Keratinocyte (primary cell): ENCODE measurements around the gene TNFAIP3.

Experiments used
- CTCF ChIP-seq, 3 experiments: IDR thresholded peaks in 1 of 3; conservative IDR thresholded peaks in 1 of 3; optimal IDR thresholded peaks in 1 of 3; 2 replicates in 2 of 3; 3 replicates in 1 of 3; pipeline versions ENCODE3 to v1.5.1; 2011; ENCODE audit warnings: low read length in 3 of 3, mild to moderate bottlenecking in 3 of 3, moderate library complexity in 2 of 3, control low read depth in 1 of 3, inconsistent platforms in 1 of 3; ENCODE audit not compliant: insufficient read depth in 2 of 3; ENCODE audit errors: extremely low read depth in 1 of 3
- EZH2 ChIP-seq: IDR thresholded peaks from one replicate; pipeline ENCODE4 v1.6.1; 2012; ENCODE audit warnings: inconsistent platforms, mild to moderate bottlenecking, low read length, moderate library complexity

GRCh38 chr6:137862419-137863090, 4.5 kb upstream of the TNFAIP3 start:
- no peak for TF ChIP-seq CTCF (optimal IDR thresholded peaks at IDR 0.05 in 1 of 3, IDR thresholded peaks at IDR 0.05 in 1 of 3, conservative IDR thresholded peaks at IDR 0.05 in 1 of 3; ENCODE audit: extremely low read depth in 1 of 3, insufficient read depth in 2 of 3, low read length in 3 of 3)
- no peak for TF ChIP-seq EZH2
